HAP-1 (cell line): Measurements from ENCODE around the gene MAST4.
"Not testable (repeated sequence)": the region's sequence is repeated elsewhere in the genome, so short reads cannot be mapped to it uniquely, and the experiment has no call there.

Experiments
- DNase-seq, 2 experiments: peaks; one replicate each; pipeline ENCODE4 v3.0.0-alpha.2; 2016 to 2020; ENCODE audit warnings: low spot score in 2 of 2
- H3K27me3 ChIP-seq: fragments of 250-450 bp; sonication (Bioruptor Pico); 2 replicates; pipeline ENCODE4 v1.5.1; 2020; ENCODE audit warnings: low read depth, mild to moderate bottlenecking, moderate library complexity
- H3K36me3 ChIP-seq: fragments of 250-450 bp; sonication (Bioruptor Pico); replicated peaks from 2 replicates; pipeline ENCODE4 v1.5.1; 2020; ENCODE audit warnings: mild to moderate bottlenecking
- H3K4me1 ChIP-seq: fragments of 250-450 bp; sonication (Bioruptor Pico); 2 replicates; pipeline ENCODE4 v1.5.1; 2020; ENCODE audit warnings: mild to moderate bottlenecking
- H3K4me3 ChIP-seq: fragments of 250-450 bp; sonication (Bioruptor Pico); 2 replicates; pipeline ENCODE4 v1.5.1; 2020; ENCODE audit warnings: mild to moderate bottlenecking, moderate library complexity
- H3K9me3 ChIP-seq: fragments of 250-450 bp; sonication (Bioruptor Pico); 2 replicates; pipeline ENCODE4 v1.5.1; 2020; ENCODE audit warnings: mild to moderate bottlenecking, moderate library complexity
- in situ Hi-C: fragments of 300-500 bp; cut with MboI; formaldehyde crosslinking; loops from 3 replicates; pipeline ENCODE4 v1.14.3; 2020; ENCODE audit warnings: low sequenced_read_pairs, inconsistent platforms, mixed read lengths

The MAST4 gene

DNA sequence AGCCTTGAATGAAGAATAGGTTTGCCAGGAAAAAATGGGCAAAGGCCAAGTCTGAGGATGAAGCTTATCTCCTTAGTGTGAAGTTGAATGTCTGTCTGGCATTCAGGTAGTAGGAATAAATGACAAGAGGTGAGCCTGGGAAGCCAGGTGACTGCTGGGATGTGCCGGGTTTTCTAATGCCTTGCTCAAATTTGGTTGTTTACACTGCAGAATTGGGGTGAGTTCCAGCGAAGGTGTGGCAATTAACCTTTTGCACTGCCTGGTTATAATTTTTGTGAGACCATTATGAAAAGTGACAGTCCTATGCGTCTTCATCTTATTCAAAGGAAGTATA is 73.6 kb downstream of the MAST4 start:
- in situ Hi-C loops = no loop called here

GRCh38 chr5:66671305-66671704 is 75.1 kb downstream of the MAST4 start:
- Histone ChIP-seq H3K36me3 (no peaks in the 10 kb centered on the region), H3K27me3 (peaks cover 23% of the 10 kb centered on the region), H3K4me1 (no peaks in the 10 kb centered on the region), H3K9me3 (no peaks in the 10 kb centered on the region), H3K4me3 (no peak overlapping the region)
- in situ Hi-C loops = no loop called here
- DNase-seq = no peak

More for the DNA sequence above, 73.6 kb downstream of the MAST4 start:
- no peak overlapping the region for H3K4me3 ChIP-seq
- no peaks in the 10 kb centered on the region for H3K9me3 ChIP-seq
- peaks cover 30% of the 10 kb centered on the region for H3K27me3 ChIP-seq
- no peaks in the 10 kb centered on the region for H3K4me1 ChIP-seq
- DNase-seq = no peak
- H3K36me3 ChIP-seq = no peaks in the 10 kb centered on the region

GRCh38 chr5:66674802-66675201 is 78.6 kb downstream of the MAST4 start:
- Histone ChIP-seq H3K4me3 (no peak overlapping the region), H3K27me3 (peaks cover 22% of the 10 kb centered on the region), H3K36me3 (no peaks in the 10 kb centered on the region), H3K9me3 (no peaks in the 10 kb centered on the region), H3K4me1 (no peaks in the 10 kb centered on the region)
- in situ Hi-C loops = no loop called here
- no peak for DNase-seq

GRCh38 chr5:66675406-66675805 is 79.2 kb downstream of the MAST4 start:
- Histone ChIP-seq H3K9me3 (no peaks in the 10 kb centered on the region), H3K36me3 (no peaks in the 10 kb centered on the region), H3K27me3 (peaks cover 16% of the 10 kb centered on the region), H3K4me3 (no peak overlapping the region), H3K4me1 (no peaks in the 10 kb centered on the region)
- in situ Hi-C loops = no loop called here
- no peak for DNase-seq

DNA sequence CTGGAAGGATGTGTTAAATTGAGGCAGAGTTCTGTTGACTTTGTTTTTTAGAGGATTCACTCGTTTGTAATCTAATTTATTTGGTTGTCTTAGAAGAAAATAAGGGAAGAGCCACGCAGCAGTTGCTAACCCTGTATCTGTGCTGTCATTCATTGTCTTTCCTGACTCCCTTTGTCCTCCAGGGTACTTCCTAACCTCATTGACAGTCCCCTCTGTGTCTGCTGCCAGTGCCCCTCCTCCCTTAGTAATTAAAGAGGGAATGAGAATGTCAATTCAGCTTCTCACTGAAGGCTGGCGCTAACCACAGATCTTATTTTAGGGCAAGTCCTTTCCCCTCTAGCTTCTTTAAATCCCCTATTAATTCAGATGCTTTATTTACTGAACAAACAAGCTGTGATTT is 84.0 kb downstream of the MAST4 start:
- in situ Hi-C loops = no loop called here
- H3K27me3 ChIP-seq = peaks cover 6% of the 10 kb centered on the region
- H3K4me3 ChIP-seq = no peak overlapping the region
- DNase-seq = no peak
- no peaks in the 10 kb centered on the region for H3K36me3 ChIP-seq
- H3K4me1 ChIP-seq = no peaks in the 10 kb centered on the region
- H3K9me3 ChIP-seq = no peaks in the 10 kb centered on the region

GRCh38 chr5:66680804-66681203 is 84.6 kb downstream of the MAST4 start:
- in situ Hi-C loops = no loop called here
- DNase-seq = no peak
- no peaks in the 10 kb centered on the region for H3K36me3 ChIP-seq
- H3K27me3 ChIP-seq = peaks cover 6% of the 10 kb centered on the region
- H3K4me3 ChIP-seq = no peak overlapping the region
- no peaks in the 10 kb centered on the region for H3K4me1 ChIP-seq
- H3K9me3 ChIP-seq = no peaks in the 10 kb centered on the region

DNA sequence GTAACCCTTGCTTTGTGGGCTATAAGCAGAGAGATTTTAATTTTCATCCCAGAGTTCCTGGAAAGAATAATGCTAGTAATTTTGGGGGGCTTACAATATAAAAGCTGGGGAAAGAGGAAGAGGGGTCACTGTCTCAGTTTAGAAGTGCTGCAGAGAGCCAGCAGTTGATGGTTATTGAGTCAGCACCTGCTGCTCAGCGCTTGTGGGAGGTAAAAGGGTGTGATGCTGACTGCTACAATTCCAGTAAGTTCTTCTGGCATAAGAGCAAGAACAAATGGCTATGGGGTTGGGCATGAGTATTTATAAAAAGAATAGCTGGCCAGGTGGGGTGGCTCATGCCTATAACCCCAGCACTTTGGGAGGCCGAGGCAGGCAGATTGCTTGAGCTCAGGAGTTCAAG is 88.5 kb downstream of the MAST4 start:
- H3K4me3 ChIP-seq = no peak overlapping the region
- no peaks in the 10 kb centered on the region for H3K36me3 ChIP-seq
- H3K4me1 ChIP-seq = no peaks in the 10 kb centered on the region
- no peaks in the 10 kb centered on the region for H3K9me3 ChIP-seq
- H3K27me3 ChIP-seq = no peaks in the 10 kb centered on the region
- DNase-seq = no peak
- in situ Hi-C loops = no loop called here

GRCh38 chr5:66689522-66690220 is 93.5 kb downstream of the MAST4 start:
- H3K36me3 ChIP-seq = no peaks in the 10 kb centered on the region
- in situ Hi-C loops = no loop called here
- H3K27me3 ChIP-seq = no peaks in the 10 kb centered on the region
- H3K4me3 ChIP-seq = no peak overlapping the region
- H3K4me1 ChIP-seq = no peaks in the 10 kb centered on the region
- no peak for DNase-seq
- no peaks in the 10 kb centered on the region for H3K9me3 ChIP-seq

DNA sequence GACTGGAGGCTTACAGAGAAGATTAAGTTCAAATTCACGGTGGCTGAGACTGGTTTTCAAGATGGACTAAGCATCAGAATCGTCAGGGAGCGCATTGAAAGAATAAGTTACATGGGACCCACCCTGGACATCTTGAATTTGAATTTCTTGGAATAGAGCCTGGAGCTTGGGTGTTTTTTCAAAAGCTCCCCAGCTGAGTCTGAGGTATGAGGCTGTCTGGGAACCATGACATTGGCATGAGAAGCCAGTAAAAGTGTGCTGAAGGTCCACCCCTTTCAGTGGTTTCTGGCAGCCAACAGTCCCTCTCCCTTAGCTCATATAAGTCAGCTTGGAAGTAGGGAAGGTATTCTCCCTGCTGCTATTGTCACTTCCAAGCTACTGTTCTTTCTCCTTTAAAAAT is 97.8 kb downstream of the MAST4 start:
- Histone ChIP-seq H3K9me3 (no peaks in the 10 kb centered on the region), H3K4me1 (no peaks in the 10 kb centered on the region), H3K36me3 (no peaks in the 10 kb centered on the region), H3K27me3 (no peaks in the 10 kb centered on the region), H3K4me3 (no peak overlapping the region)
- in situ Hi-C loops = no loop called here
- no peak for DNase-seq

DNA sequence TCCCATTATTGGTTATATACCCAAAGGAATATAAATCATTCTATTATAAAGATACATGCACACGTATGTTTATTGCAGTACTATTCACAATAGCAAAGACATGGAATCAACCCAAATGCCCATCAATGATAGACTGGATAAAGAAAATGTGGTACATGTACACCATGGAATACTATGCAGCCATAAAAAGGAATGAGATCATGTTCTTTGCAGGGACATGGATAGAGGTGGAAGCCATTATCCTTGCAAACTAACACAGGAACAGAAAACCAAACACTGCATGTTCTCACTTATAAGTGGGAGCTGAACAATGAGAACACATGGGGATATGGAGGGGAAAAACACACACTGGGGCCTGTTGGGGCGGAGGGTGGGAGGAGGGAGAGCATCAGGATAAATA is 99.6 kb downstream of the MAST4 start:
- H3K4me1 ChIP-seq, H3K9me3 ChIP-seq, DNase-seq, in situ Hi-C loops, H3K27me3 ChIP-seq, H3K36me3 ChIP-seq, H3K4me3 ChIP-seq: not testable (repeated sequence)

GRCh38 chr5:66697796-66698564 is 101.8 kb downstream of the MAST4 start:
- Histone ChIP-seq H3K4me3 (no peak overlapping the region), H3K36me3 (no peaks in the 10 kb centered on the region), H3K27me3 (no peaks in the 10 kb centered on the region), H3K9me3 (no peaks in the 10 kb centered on the region), H3K4me1 (no peaks in the 10 kb centered on the region)
- no peak for DNase-seq
- in situ Hi-C loops = no loop called here

GRCh38 chr5:66701244-66701643 is 105.1 kb downstream of the MAST4 start:
- in situ Hi-C loops = no loop called here
- Histone ChIP-seq H3K4me1 (no peaks in the 10 kb centered on the region), H3K9me3 (no peaks in the 10 kb centered on the region), H3K27me3 (peaks cover 7% of the 10 kb centered on the region; the same call in 1 of the 2 replicates), H3K36me3 (no peaks in the 10 kb centered on the region), H3K4me3 (no peak overlapping the region)
- no peak for DNase-seq

DNA sequence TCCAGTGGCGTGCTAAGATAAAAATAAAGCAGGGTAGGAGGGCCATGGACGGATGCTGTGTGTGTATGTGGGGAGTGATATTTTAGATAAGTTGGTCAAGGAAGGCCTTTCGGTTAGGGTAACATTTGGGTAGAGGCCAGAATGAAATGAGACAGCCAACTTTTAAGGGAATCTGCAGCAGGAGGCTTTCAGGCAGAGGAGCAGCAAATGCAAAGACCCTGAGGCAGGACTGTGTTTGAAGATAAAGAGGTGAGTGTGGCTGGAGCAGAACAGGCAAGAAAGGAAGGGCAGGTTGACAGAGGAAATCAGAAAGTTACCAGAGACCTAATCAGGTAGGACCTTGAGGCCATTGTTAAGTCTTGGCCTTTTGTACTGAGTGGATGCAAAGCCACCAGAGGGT is 106.2 kb downstream of the MAST4 start:
- Histone ChIP-seq H3K27me3 (peaks cover 10% of the 10 kb centered on the region; the same call in 1 of the 2 replicates), H3K9me3 (no peaks in the 10 kb centered on the region), H3K36me3 (no peaks in the 10 kb centered on the region), H3K4me3 (no peak overlapping the region), H3K4me1 (no peaks in the 10 kb centered on the region)
- in situ Hi-C loops = no loop called here
- no peak for DNase-seq

- Histone ChIP-seq H3K27me3 (peaks cover 12% of the 10 kb centered on the region; the same call in 1 of the 2 replicates), H3K36me3 (no peaks in the 10 kb centered on the region), H3K4me3 (no peak overlapping the region), H3K9me3 (no peaks in the 10 kb centered on the region), H3K4me1 (no peaks in the 10 kb centered on the region)
- in situ Hi-C loops = no loop called here
- DNase-seq = no peak
These were observed 108.7 kb downstream of the MAST4 start for GRCh38 chr5:66704790-66705425.
